Activated CD4-positive, CD25-positive, alpha-beta regulatory T cell (primary cell): ENCODE measurements around the gene BABAM1.
A peak's percentile ranks its signal among the peaks of the same experiment; 100 is the strongest.
"Not testable (repeated sequence)": the region's sequence is repeated elsewhere in the genome, so short reads cannot be mapped to it uniquely, and the experiment has no call there.

Experiments used
- DNase-seq, 4 experiments: peaks; one replicate each; lab custom pipeline; 2025; lab: John Stamatoyannopoulos, UW

BABAM1 gene

DNA sequence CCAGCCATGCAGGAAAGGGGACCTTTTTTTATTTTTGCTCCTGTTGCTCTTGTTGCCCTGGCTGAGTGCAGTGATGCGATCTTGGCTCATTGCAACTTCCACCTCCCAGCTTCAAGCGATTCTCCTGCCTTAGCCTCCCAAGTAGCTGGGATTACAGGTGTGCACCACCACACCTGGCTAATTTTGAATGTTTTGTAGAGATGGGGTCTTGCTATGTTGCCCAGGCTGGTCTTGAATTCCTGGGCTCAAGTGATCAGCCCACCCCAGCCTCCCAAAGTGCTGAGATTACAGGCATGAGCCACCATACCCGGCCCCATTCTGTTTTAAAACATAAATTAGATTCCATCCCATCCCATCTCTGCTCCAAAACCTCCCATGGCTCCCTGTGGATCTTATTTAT lies 7.6 kb downstream of the BABAM1 start:
- not testable (repeated sequence) for DNase-seq

DNA sequence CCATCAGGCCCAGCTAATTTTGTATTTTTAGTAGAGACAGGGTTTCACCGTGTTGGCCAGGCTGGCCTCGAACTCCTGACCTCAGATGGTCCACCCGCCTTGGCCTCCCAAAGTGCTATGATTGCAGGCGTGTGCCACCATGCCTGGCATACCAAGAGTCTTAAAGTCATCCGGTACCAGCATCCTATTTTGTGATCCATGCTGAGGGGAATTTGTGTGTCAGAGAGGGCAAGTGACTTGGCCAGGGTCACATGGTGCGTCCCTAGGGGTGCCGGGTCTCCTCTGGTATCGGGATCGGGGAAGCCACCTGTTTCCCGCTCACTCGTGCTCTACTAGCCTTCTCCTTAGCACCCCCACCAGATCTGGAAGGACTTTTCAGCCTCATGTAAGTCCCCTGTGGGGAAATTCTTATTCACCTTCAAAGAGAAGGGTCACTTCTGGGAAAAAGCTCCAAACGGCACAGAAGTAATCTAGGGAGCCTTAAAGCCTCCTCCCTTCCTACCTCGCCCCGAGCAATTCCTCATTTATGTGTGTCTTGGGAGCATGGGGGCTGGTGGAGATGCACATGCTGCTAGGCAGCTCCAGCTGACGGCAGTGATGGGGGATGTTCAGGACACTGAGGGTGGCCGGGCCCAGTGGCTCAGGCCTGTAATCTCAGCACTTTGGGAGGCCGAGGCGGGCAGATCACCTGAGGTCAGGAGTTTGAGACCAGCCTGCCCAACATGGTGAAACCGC lies 8.4 kb downstream of the BABAM1 start:
- DNase-seq: no peak

- no peak for DNase-seq
Observed at GRCh38 chr19:17279436-17279835, 12.2 kb downstream of the BABAM1 start.

DNA sequence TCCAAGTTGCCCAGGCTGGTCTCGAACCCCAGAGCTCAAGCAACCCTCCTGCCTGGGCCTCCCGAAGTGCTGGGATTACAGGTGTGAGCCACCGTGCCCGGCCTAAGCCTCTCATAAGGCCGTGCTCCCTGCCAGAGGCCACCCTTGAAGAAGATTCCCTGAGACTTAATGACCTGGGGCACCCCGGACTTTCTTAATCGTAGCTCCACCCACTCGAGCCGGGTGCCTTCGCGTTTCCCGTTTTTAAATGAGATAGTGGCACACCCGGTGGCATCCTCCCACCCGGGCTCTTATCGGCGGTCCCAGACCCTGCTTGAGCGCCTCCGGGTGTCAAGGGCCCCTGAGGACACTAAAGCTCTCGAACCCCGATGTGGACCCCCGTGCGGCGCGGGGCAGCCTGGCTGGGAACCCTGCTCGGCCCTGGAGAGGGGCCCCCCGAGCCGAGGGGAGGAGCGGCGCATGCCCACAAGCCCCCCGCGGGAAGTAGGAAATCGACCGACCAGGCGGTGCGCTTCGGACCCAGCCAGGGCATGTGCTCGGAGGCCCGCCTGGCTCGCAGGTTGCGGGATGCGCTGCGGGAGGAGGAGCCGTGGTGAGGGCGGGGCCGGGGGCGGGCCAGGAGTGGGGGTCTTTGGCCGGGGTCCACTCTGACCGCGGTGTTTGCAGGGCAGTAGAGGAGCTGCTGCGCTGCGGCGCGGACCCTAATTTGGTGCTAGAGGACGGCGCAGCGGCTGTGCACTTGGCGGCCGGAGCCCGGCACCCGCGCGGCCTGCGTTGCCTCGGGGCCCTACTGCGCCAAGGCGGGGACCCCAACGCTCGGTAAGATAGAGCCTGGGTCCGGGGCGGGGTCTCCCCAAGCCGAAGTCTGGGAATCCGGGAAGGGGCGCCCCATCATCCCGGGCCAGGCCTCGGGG lies 14.4 kb downstream of the BABAM1 start, which contains the start of gene ANKLE1:
Gene ANKLE1 (plus strand): TSS at position 511 of the 914 bp plus-strand sequence. CDS start 20 bp downstream, at position 531.
- DNase-seq: peak in 2 of 4 experiments; percentile 21 to 30

DNA sequence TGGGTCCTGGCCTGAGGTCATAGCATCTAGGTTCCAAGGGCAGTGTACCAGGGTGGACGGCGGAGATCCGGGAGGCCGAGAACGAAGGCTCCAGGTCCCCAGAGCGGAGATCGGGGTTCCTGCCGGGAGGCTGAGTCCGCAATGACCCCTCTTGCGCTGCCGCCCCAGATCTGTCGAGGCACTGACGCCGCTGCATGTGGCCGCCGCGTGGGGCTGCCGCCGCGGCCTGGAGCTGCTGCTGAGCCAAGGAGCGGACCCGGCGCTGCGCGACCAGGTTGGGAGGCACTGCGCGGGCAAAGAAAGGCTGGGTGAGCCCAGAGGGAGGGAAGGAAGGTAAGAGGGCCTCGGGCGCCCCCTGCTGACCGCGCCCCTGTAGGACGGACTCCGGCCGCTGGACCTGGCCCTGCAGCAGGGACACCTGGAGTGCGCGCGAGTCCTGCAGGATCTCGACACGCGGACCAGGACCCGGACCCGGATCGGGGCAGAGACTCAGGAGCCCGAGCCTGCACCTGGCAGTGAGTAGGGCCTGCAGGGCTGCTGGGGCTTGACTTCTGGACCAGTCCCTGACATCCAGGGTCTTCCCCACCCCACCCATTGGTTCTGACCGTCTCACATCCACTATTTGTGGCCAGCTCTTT lies 15.4 kb downstream of the BABAM1 start:
- peak; percentile 51 to 63 (median 58) for DNase-seq

GRCh38 chr19:17283504-17283996 lies 16.3 kb downstream of the BABAM1 start:
- no peak for DNase-seq

DNA sequence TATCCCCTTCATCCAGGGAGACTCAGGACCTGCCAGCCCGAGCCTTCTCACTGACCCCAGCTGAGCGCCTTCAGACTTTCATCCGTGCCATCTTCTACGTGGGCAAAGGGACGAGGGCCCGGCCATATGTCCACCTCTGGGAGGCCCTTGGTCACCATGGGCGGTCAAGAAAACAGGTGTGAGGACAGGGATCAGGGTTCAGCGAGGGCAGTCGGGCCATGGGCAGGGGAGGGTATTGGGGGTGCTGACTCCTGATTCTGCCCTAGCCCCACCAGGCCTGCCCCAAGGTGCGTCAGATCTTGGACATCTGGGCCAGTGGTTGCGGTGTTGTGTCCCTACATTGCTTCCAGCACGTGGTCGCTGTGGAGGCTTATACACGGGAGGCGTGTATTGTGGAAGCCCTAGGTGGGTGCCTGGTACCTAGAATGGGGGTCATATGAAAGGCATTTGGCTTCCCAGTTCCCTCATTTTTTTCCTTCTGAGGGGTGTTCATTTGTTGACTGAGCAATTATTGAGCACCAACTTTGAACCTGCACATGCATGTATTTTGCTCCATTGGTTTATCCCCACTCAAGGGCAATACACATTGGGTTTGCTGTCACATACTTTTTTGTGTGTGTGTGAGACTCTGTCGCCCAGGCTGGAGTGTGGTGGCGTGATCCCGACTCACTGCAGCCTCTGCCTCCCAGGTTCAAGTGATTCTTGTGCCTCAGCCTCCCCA lies 18.3 kb downstream of the BABAM1 start:
- no peak for DNase-seq

GRCh38 chr19:17286263-17286662 lies 19.0 kb downstream of the BABAM1 start:
- DNase-seq: no peak

GRCh38 chr19:17286752-17287151 lies 19.5 kb downstream of the BABAM1 start:
- DNase-seq: no peak

GRCh38 chr19:17289489-17289888 lies 22.2 kb downstream of the BABAM1 start:
- DNase-seq: no peak

- peak; percentile 56 to 72 (median 60) for DNase-seq
Observed at GRCh38 chr19:17292301-17293074, 25.2 kb downstream of the BABAM1 start.

GRCh38 chr19:17293605-17294004 lies 26.4 kb downstream of the BABAM1 start:
- no peak for DNase-seq

- peak in 2 of 4 experiments; percentile 18 to 37 for DNase-seq
Observed at GRCh38 chr19:17294051-17294891, 27.0 kb downstream of the BABAM1 start.

- DNase-seq: not testable (repeated sequence)
Observed at GRCh38 chr19:17295551-17295950, 28.3 kb downstream of the BABAM1 start.

- no peak for DNase-seq
Observed at GRCh38 chr19:17296273-17296672, 29.0 kb downstream of the BABAM1 start.

- no peak for DNase-seq
Observed at GRCh38 chr19:17296976-17297375, 29.7 kb downstream of the BABAM1 start.

DNA sequence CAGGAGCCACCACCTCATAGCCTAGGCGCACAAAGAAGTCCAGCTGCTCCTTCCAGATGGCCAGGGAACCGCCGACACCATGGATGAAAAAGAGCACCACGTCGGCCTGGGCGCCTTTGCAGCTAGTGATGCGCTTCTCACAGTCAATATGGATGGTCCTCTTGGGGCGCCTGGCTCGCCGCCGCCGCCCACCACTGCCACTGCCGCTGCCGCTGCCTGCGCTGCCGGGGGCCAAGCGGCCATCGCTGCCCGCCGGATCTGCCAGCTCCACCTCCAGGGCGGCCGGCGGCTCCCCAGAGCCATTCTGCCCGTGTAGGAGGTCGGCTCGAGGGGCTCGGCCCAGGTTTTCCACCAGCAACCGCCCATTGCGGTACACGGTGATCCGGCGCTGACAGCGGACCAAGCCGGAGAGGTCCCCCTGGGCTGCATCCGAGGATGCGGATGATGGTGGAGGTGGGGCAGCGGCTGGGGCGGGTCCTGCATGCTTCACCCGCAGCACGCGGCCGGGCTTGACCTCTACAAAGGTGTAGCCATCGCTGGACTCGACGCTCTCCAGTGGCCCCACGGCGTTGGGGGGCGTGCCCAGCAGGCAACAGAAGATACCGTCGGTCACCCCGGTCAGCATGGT lies 33.9 kb downstream of the BABAM1 start:
- no peak for DNase-seq

GRCh38 chr19:17302391-17303166 lies 35.3 kb downstream of the BABAM1 start:
- no peak for DNase-seq
